Upper lobe of left lung (tissue), 4 donors: ENCODE data around the gene TTC3.

Experiments
- CTCF ChIP-seq, 6 experiments: fragments of 450-650 bp in 4 of 6; fragments of 200-600 bp in 2 of 6; sonication (generic) in 2 of 6; IDR thresholded peaks; one replicate each; pipeline ENCODE4 v1.5.1; 2016 to 2019; ENCODE audit warnings: antibody characterized with exemption in 6 of 6
- EP300 ChIP-seq, 4 donors: sonication (generic); formaldehyde crosslinking; IDR thresholded peaks; one replicate each; pipeline ENCODE4 v1.5.1; 2017; ENCODE audit warnings: antibody characterized with exemption in 4 of 4, control low read depth in 2 of 4
- POLR2A ChIP-seq, 4 donors: fragments of 450-650 bp; IDR thresholded peaks; one replicate each; pipeline ENCODE4 v1.5.1; 2016 to 2017; ENCODE audit warnings: antibody characterized with exemption in 4 of 4, mild to moderate bottlenecking in 2 of 4
- POLR2AphosphoS5 ChIP-seq, 2 donors: sonication (generic); formaldehyde crosslinking; IDR thresholded peaks; one replicate each; pipeline ENCODE4 v1.5.1; 2017; ENCODE audit warnings: antibody characterized with exemption in 2 of 2

- no peak for TF ChIP-seq POLR2A (IDR thresholded peaks at IDR 0.05)
- TF ChIP-seq CTCF (IDR thresholded peaks at IDR 0.05), result no peak
- TF ChIP-seq POLR2AphosphoS5 (IDR thresholded peaks at IDR 0.05), result no peak
- no peak for TF ChIP-seq EP300 (IDR thresholded peaks at IDR 0.05)
Measured at GRCh38 chr21:37208056-37208721, 135.1 kb downstream of the TTC3 start.
